Fibroblast of lung (primary cell): Measurements from ENCODE around the gene KDELR1. TPM values are rescaled to one million over a fixed set of nuclear protein-coding genes. Genes with fewer than 3 reads are reported as not detected.

Experiments used
- DNase-seq, 2 donors: peaks; one replicate each; pipeline versions ENCODE4 v3.0.0 to v3.0.0-alpha.2; 2010; ENCODE audit warnings: low read depth in 2 of 2
- H2AFZ ChIP-seq: 2 replicates; pipeline ENCODE4 v1.5.1; 2012; ENCODE audit warnings: low read length, control low read depth, inconsistent platforms
- H3K27ac ChIP-seq: 2 replicates; pipeline ENCODE4 v1.5.1; 2011; ENCODE audit warnings: low read length, control low read depth; ENCODE audit not compliant: insufficient read depth
- H3K27me3 ChIP-seq: 2 replicates; pipeline ENCODE4 v1.5.1; 2011; ENCODE audit warnings: mild to moderate bottlenecking, low read length; ENCODE audit not compliant: control insufficient read depth, insufficient read depth
- H3K36me3 ChIP-seq: 2 replicates; pipeline ENCODE4 v1.5.1; 2011; ENCODE audit warnings: low read length; ENCODE audit not compliant: control insufficient read depth, insufficient read depth
- H3K4me1 ChIP-seq: 2 replicates; pipeline ENCODE4 v1.5.1; 2011; ENCODE audit warnings: low read length; ENCODE audit not compliant: control insufficient read depth, insufficient read depth; ENCODE audit errors: extremely low read depth
- H3K4me2 ChIP-seq: 2 replicates; pipeline ENCODE4 v1.5.1; 2011; ENCODE audit warnings: low read length, control low read depth; ENCODE audit not compliant: insufficient read depth; ENCODE audit errors: extremely low read depth
- H3K4me3 ChIP-seq, 4 experiments: fragments of 200-600 bp in 1 of 4; sonication (generic) in 1 of 4; replicated peaks in 1 of 4; 2 replicates each; pipeline ENCODE4 v1.5.1; 2011 to 2016; ENCODE audit warnings: low read length in 4 of 4, low read depth in 3 of 4, mild to moderate bottlenecking in 3 of 4, control low read depth in 2 of 4, inconsistent platforms in 1 of 4, mixed read lengths in 1 of 4; ENCODE audit not compliant: insufficient read depth in 1 of 4; ENCODE audit errors: control extremely low read depth in 1 of 4
- H3K79me2 ChIP-seq: 2 replicates; pipeline ENCODE4 v1.5.1; 2012; ENCODE audit warnings: mild to moderate bottlenecking, low read length, inconsistent platforms; ENCODE audit not compliant: control insufficient read depth, insufficient read depth
- H3K9ac ChIP-seq: 2 replicates; pipeline ENCODE4 v1.5.1; 2011; ENCODE audit warnings: mild to moderate bottlenecking, low read length, control low read depth; ENCODE audit not compliant: insufficient read depth
- H3K9me3 ChIP-seq: 2 replicates; pipeline ENCODE4 v1.5.1; 2012; ENCODE audit warnings: low read depth, low read length; ENCODE audit not compliant: control insufficient read depth, insufficient read depth
- H4K20me1 ChIP-seq: 2 replicates; pipeline ENCODE4 v1.5.1; 2011; ENCODE audit warnings: low read length; ENCODE audit not compliant: control insufficient read depth, insufficient read depth; ENCODE audit errors: extremely low read depth
- EZH2 ChIP-seq: IDR thresholded peaks from 2 replicates; pipeline ENCODE4 v1.5.1; 2012; ENCODE audit warnings: low read length, control low read depth, mild to moderate bottlenecking; ENCODE audit errors: missing control alignments
- polyA plus RNA-seq, 2 donors: library from polyadenylated mRNA; depleted of rRNA in 1 of 2; stranded (reverse) in 1 of 2; unstranded in 1 of 2; fragments of >200 nt; gene quantifications; 2 replicates each; pipeline ENCODE4 v1.2.1, GENCODE V29; 2011 to 2012; ENCODE audit warnings: missing spikeins in 1 of 2
- total RNA-seq: library from RNA; depleted of rRNA; stranded (reverse); fragments of >200 nt; gene quantifications from 2 replicates; pipeline ENCODE4 v1.2.1, GENCODE V29; 2014
- TF ChIP-seq, protein P1 (sequence below), 2 donors: IDR thresholded peaks in 1 of 2; conservative IDR thresholded peaks in 1 of 2; 1 replicate in 1 of 2; 2 replicates in 1 of 2; pipeline ENCODE4 v1.5.1; 2011 to 2012; ENCODE audit warnings: low read length in 2 of 2, control low read depth in 1 of 2, inconsistent platforms in 1 of 2, low read depth in 1 of 2, mild to moderate bottlenecking in 1 of 2

The KDELR1 gene
- total and polyA plus RNA-seq, 2 donors (not counting 1 experiment from before 2014, with no cell fraction given): 59.0 to 145 TPM

DNA sequence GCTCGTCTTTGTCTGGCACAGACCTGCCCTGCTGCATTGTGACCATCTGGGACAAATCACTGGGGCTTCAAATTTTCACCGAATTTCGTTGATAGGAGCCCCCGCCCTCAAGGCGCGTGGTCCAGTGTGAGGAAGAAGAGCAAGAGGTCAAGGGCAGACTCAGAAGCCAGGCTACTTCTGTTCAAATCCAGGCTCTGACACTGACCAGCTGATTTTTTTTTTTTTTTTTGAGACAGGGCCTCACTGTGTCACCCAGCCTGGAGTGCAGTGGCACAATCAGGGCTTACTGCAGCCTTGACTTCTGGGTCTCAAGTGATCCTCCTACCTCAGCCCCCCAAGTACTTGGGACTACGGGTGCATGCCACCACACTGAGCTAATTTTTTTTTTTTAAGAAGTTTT, 20.0 kb downstream of the KDELR1 start:
- no peak for TF ChIP-seq EZH2
- TF ChIP-seq, protein P1, sequence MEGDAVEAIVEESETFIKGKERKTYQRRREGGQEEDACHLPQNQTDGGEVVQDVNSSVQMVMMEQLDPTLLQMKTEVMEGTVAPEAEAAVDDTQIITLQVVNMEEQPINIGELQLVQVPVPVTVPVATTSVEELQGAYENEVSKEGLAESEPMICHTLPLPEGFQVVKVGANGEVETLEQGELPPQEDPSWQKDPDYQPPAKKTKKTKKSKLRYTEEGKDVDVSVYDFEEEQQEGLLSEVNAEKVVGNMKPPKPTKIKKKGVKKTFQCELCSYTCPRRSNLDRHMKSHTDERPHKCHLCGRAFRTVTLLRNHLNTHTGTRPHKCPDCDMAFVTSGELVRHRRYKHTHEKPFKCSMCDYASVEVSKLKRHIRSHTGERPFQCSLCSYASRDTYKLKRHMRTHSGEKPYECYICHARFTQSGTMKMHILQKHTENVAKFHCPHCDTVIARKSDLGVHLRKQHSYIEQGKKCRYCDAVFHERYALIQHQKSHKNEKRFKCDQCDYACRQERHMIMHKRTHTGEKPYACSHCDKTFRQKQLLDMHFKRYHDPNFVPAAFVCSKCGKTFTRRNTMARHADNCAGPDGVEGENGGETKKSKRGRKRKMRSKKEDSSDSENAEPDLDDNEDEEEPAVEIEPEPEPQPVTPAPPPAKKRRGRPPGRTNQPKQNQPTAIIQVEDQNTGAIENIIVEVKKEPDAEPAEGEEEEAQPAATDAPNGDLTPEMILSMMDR (conservative IDR thresholded peaks at IDR 0.05 in 1 of 2, IDR thresholded peaks at IDR 0.05 in 1 of 2; ENCODE audit: low read depth in 1 of 2, low read length in 2 of 2): no peak
- no peak overlapping the region for H3K4me2 ChIP-seq
- H3K27ac ChIP-seq: no peak overlapping the region
- no peaks in the 10 kb centered on the region for H3K36me3 ChIP-seq
- no peak overlapping the region for H2AFZ ChIP-seq
- H3K79me2 ChIP-seq: no peaks in the 10 kb centered on the region
- H4K20me1 ChIP-seq: no peaks in the 10 kb centered on the region
- no peak for DNase-seq
- no peak overlapping the region for H3K4me3 ChIP-seq
- no peaks in the 10 kb centered on the region for H3K9me3 ChIP-seq
- H3K27me3 ChIP-seq: no peaks in the 10 kb centered on the region
- H3K9ac ChIP-seq: no peak overlapping the region
- no peaks in the 10 kb centered on the region for H3K4me1 ChIP-seq

DNA sequence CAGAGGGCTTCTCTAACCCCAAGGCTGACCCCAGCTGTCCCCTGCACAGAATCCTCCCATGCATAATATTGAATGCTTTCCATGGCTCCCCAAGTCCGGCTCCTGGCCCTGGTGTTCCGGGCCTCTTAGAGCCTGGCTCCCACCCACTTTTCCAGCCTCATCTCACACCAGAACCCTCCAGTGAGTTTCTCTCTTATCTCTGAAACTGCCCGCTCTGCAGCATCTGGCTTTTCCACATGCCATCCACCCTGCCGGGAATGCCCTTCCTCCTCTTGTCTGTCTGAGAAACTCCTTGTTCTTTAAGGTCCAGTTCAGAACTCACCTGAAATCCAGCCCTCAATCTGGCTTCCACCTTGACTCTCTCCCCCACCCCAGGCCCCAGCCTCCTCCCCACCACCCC, 20.4 kb downstream of the KDELR1 start:
- Histone ChIP-seq H3K9me3 (no peaks in the 10 kb centered on the region), H3K79me2 (no peaks in the 10 kb centered on the region), H3K36me3 (no peaks in the 10 kb centered on the region), H3K27me3 (no peaks in the 10 kb centered on the region), H3K27ac (no peak overlapping the region), H3K4me2 (no peak overlapping the region), H3K4me1 (no peaks in the 10 kb centered on the region), H3K9ac (no peak overlapping the region), H2AFZ (no peak overlapping the region), H4K20me1 (no peaks in the 10 kb centered on the region), H3K4me3 (no peak overlapping the region)
- DNase-seq: no peak
- TF ChIP-seq, protein P1 (conservative IDR thresholded peaks at IDR 0.05 in 1 of 2, IDR thresholded peaks at IDR 0.05 in 1 of 2; ENCODE audit: low read depth in 1 of 2, low read length in 2 of 2): no peak
- no peak for TF ChIP-seq EZH2

DNA sequence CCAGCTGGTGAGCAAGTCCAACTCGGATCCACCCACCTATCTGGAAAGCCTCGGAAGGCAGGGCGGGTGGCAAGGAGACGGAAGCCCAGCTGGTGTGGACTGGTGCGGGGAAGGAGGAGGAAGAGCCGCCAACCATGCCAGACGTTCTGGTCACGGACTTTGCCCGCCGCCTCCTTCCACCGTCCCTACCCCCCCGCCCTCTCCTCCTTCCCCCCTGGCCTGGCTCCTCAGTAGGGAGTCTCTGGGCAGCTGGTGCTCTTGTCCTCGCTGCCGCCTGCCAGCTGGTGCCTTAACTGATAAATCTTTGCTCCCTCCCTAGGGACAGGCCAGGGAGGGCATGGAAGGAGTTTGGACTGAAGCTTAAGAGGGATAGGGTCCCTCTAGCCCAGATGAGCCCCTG, 22.4 kb downstream of the KDELR1 start:
- Histone ChIP-seq H2AFZ (no peak overlapping the region), H3K9me3 (no peaks in the 10 kb centered on the region), H3K79me2 (no peaks in the 10 kb centered on the region), H3K27ac (no peak overlapping the region), H3K27me3 (no peaks in the 10 kb centered on the region), H3K9ac (no peak overlapping the region), H4K20me1 (no peaks in the 10 kb centered on the region), H3K4me2 (no peak overlapping the region), H3K4me3 (no peak overlapping the region), H3K4me1 (peaks cover 3% of the 10 kb centered on the region), H3K36me3 (no peaks in the 10 kb centered on the region)
- no peak for DNase-seq
- no peak for TF ChIP-seq EZH2
- TF ChIP-seq, protein P1 (conservative IDR thresholded peaks at IDR 0.05 in 1 of 2, IDR thresholded peaks at IDR 0.05 in 1 of 2; ENCODE audit: low read depth in 1 of 2, low read length in 2 of 2): no peak
